ENCODE results near the gene NRXN2.

GRCh38 chr11:64772303-64773018 is 49.5 kb upstream of the NRXN2 start:
- TF ChIP-seq EZH2 (IDR thresholded peaks at IDR 0.05; ENCODE audit: insufficient read depth, poor library complexity, severe bottlenecking) (no peak), EZH2phosphoT487 (IDR thresholded peaks at IDR 0.05; ENCODE audit: insufficient read depth, low read depth) (no peak)

Data from GM23248 (cell line).